Measurements from ENCODE around the gene PTPRK.

PTPRK gene

DNA sequence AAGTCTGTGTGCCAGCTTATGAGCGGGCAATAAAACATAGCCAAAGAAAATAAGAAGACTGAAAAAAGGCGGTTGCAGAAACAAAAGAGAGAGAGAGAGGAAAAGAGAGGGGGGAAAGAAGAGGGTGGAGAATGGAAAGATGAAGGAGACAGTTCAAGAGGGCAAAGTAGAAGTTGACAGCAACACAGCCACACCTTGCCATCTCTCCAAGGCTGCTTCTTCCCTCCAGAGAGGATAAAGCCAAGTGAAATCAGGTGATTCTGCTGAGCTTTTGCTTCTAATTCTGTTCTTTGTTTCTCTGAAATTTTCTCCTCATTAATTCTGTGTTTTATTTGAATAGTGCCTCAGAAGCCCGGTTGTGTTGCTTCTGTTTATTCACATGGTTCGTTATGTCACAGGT lies 48.5 kb downstream of the PTPRK start:
- TF ChIP-seq ZNF565 (CRISPR knock-in tag; conservative IDR thresholded peaks at IDR 0.05; ENCODE audit: low read depth), result no peak
- no peak for TF ChIP-seq ZNF70 (CRISPR knock-in tag; IDR thresholded peaks at IDR 0.05)
- TF ChIP-seq, protein P1, sequence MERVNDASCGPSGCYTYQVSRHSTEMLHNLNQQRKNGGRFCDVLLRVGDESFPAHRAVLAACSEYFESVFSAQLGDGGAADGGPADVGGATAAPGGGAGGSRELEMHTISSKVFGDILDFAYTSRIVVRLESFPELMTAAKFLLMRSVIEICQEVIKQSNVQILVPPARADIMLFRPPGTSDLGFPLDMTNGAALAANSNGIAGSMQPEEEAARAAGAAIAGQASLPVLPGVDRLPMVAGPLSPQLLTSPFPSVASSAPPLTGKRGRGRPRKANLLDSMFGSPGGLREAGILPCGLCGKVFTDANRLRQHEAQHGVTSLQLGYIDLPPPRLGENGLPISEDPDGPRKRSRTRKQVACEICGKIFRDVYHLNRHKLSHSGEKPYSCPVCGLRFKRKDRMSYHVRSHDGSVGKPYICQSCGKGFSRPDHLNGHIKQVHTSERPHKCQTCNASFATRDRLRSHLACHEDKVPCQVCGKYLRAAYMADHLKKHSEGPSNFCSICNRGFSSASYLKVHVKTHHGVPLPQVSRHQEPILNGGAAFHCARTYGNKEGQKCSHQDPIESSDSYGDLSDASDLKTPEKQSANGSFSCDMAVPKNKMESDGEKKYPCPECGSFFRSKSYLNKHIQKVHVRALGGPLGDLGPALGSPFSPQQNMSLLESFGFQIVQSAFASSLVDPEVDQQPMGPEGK (CRISPR knock-in tag; IDR thresholded peaks at IDR 0.05; ENCODE audit: borderline replicate concordance), result no peak
- TF ChIP-seq TOX (CRISPR knock-in tag; IDR thresholded peaks at IDR 0.05; ENCODE audit: borderline replicate concordance), result no peak
- TF ChIP-seq BACH2 (CRISPR knock-in tag; IDR thresholded peaks at IDR 0.05; ENCODE audit: borderline replicate concordance), result no peak
- no peak for TF ChIP-seq ZFP30 (CRISPR knock-in tag; IDR thresholded peaks at IDR 0.05)
- no peak for TF ChIP-seq ZFP3 (CRISPR knock-in tag; IDR thresholded peaks at IDR 0.05)
- no peak for TF ChIP-seq PPARA (CRISPR knock-in tag; IDR thresholded peaks at IDR 0.05; ENCODE audit: borderline replicate concordance)
- no peak for TF ChIP-seq ARNTL (CRISPR knock-in tag; IDR thresholded peaks at IDR 0.05; ENCODE audit: borderline replicate concordance, low read depth)
- TF ChIP-seq, protein P2, sequence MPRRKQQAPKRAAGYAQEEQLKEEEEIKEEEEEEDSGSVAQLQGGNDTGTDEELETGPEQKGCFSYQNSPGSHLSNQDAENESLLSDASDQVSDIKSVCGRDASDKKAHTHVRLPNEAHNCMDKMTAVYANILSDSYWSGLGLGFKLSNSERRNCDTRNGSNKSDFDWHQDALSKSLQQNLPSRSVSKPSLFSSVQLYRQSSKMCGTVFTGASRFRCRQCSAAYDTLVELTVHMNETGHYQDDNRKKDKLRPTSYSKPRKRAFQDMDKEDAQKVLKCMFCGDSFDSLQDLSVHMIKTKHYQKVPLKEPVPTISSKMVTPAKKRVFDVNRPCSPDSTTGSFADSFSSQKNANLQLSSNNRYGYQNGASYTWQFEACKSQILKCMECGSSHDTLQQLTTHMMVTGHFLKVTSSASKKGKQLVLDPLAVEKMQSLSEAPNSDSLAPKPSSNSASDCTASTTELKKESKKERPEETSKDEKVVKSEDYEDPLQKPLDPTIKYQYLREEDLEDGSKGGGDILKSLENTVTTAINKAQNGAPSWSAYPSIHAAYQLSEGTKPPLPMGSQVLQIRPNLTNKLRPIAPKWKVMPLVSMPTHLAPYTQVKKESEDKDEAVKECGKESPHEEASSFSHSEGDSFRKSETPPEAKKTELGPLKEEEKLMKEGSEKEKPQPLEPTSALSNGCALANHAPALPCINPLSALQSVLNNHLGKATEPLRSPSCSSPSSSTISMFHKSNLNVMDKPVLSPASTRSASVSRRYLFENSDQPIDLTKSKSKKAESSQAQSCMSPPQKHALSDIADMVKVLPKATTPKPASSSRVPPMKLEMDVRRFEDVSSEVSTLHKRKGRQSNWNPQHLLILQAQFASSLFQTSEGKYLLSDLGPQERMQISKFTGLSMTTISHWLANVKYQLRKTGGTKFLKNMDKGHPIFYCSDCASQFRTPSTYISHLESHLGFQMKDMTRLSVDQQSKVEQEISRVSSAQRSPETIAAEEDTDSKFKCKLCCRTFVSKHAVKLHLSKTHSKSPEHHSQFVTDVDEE (CRISPR knock-in tag; IDR thresholded peaks at IDR 0.05), result no peak
- no peak for TF ChIP-seq ZC3H10 (CRISPR knock-in tag; IDR thresholded peaks at IDR 0.05)
- no peak for TF ChIP-seq CSDC2 (CRISPR knock-in tag; IDR thresholded peaks at IDR 0.05)
- no peak for ATAC-seq

DNA sequence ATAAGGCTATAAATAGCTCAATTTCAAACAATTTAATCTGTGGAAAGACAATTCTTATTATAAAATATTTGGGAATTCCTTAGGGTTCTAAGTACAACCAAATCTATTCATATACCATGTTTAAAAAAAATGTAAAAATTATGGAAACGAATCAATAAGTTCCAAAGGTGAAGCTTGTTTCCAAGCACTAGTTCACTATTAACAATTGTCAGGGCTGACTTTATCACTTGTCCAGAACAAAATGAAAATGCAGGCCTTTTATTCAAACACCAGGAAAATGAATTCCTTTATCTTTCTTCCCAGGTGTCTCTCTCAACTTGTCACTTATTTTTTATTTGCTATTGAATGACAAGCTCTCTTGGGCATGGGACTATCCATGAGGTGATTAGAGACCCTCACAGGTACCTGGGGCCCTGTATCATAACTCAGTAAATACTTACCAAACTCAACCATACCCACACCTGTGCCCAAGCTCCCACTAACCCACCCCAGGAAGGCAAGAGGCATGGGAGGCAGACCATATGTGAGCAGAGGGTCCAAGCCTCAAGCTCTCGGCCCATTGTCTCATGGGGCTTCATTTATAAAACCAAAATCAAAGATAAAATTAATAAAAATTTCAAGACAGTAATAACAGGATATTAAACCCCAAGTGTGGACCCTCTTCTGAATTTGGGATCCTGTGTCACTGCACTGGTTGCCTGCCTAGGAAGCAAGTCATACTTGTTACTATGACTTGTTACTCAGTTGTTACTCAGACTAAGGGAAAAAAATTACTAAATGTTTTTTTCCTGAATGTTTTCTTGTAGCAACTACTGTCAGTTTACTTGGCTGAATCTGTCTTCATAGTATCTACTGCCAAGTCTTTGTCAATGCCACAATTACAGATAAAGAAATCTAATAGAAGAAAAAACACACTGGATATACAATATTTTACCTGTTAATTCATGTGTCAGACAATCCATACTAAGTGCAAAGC lies 54.7 kb downstream of the PTPRK start:
- TF ChIP-seq, protein P3, sequence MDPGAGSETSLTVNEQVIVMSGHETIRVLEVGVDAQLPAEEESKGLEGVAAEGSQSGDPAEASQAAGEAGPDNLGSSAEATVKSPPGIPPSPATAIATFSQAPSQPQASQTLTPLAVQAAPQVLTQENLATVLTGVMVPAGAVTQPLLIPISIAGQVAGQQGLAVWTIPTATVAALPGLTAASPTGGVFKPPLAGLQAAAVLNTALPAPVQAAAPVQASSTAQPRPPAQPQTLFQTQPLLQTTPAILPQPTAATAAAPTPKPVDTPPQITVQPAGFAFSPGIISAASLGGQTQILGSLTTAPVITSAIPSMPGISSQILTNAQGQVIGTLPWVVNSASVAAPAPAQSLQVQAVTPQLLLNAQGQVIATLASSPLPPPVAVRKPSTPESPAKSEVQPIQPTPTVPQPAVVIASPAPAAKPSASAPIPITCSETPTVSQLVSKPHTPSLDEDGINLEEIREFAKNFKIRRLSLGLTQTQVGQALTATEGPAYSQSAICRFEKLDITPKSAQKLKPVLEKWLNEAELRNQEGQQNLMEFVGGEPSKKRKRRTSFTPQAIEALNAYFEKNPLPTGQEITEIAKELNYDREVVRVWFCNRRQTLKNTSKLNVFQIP (CRISPR knock-in tag; IDR thresholded peaks at IDR 0.05; ENCODE audit: borderline replicate concordance, low read depth), result no peak
- no peak for TF ChIP-seq ZC3H10 (CRISPR knock-in tag; IDR thresholded peaks at IDR 0.05)
- ATAC-seq, result no peak

DNA sequence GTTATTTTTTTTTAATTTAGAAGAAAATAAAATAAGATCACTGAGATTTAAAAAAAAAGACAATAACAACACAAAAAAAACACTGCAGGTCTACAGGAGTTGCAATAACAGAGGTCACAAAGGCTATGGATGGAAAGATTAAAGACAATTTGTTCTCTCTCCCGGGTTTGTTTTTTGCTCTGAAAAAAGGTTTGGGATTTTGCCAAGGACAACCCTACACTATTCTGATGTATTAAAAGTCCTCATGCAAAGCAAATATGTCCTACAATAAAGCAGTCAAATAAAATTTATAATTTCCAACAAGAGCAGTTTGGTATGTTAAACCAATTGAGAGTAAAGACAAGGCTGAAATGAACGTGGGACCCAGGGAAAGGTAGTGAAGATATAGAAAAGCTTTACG lies 55.6 kb downstream of the PTPRK start:
- TF ChIP-seq TOX (CRISPR knock-in tag; IDR thresholded peaks at IDR 0.05; ENCODE audit: borderline replicate concordance), result no peak
- no peak for TF ChIP-seq ISL1 (CRISPR knock-in tag; IDR thresholded peaks at IDR 0.05)
- no peak for TF ChIP-seq OSR1 (CRISPR knock-in tag; IDR thresholded peaks at IDR 0.05)
- no peak for TF ChIP-seq BACH2 (CRISPR knock-in tag; IDR thresholded peaks at IDR 0.05; ENCODE audit: borderline replicate concordance)
- no peak for TF ChIP-seq ZFP3 (CRISPR knock-in tag; IDR thresholded peaks at IDR 0.05)
- TF ChIP-seq ZNF565 (CRISPR knock-in tag; conservative IDR thresholded peaks at IDR 0.05; ENCODE audit: low read depth), result no peak
- TF ChIP-seq, protein P1 (CRISPR knock-in tag; IDR thresholded peaks at IDR 0.05; ENCODE audit: borderline replicate concordance), result no peak
- no peak for TF ChIP-seq PPARA (CRISPR knock-in tag; IDR thresholded peaks at IDR 0.05; ENCODE audit: borderline replicate concordance)
- no peak for TF ChIP-seq ZFP30 (CRISPR knock-in tag; IDR thresholded peaks at IDR 0.05)
- no peak for TF ChIP-seq ARNTL (CRISPR knock-in tag; IDR thresholded peaks at IDR 0.05; ENCODE audit: borderline replicate concordance, low read depth)
- ATAC-seq, result no peak

DNA sequence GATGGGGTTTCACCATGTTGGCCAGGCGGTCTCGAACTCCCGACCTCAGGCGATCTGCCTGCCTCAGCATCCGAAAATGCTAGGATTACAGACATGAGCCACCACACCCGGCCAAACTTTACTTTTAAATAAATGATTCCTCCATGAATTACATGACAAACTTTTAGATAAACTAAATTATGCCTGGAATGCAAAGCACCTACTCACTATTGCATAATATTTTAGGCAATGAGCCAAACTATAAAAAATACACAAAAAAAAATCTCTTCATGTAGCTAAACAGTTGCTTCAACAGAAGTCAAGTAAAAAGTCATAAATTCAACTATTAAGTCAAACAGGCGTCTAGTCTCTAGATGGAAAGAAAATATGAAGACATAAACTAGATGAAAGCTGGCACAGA lies 56.5 kb downstream of the PTPRK start:
- ATAC-seq, result no peak
- TF ChIP-seq ISL1 (CRISPR knock-in tag; IDR thresholded peaks at IDR 0.05), result no peak; the same call in 1 of the 2 replicates
- TF ChIP-seq PPARA (CRISPR knock-in tag; IDR thresholded peaks at IDR 0.05; ENCODE audit: borderline replicate concordance), result no peak
- TF ChIP-seq ZNF565 (CRISPR knock-in tag; conservative IDR thresholded peaks at IDR 0.05; ENCODE audit: low read depth), result no peak
- no peak for TF ChIP-seq ZC3H10 (CRISPR knock-in tag; IDR thresholded peaks at IDR 0.05)
- TF ChIP-seq ARNTL (CRISPR knock-in tag; IDR thresholded peaks at IDR 0.05; ENCODE audit: borderline replicate concordance, low read depth), result no peak
- TF ChIP-seq, protein P4, sequence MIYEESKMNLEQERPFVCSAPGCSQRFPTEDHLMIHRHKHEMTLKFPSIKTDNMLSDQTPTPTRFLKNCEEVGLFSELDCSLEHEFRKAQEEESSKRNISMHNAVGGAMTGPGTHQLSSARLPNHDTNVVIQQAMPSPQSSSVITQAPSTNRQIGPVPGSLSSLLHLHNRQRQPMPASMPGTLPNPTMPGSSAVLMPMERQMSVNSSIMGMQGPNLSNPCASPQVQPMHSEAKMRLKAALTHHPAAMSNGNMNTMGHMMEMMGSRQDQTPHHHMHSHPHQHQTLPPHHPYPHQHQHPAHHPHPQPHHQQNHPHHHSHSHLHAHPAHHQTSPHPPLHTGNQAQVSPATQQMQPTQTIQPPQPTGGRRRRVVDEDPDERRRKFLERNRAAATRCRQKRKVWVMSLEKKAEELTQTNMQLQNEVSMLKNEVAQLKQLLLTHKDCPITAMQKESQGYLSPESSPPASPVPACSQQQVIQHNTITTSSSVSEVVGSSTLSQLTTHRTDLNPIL (CRISPR knock-in tag; IDR thresholded peaks at IDR 0.05; ENCODE audit: low read depth), result no peak
- TF ChIP-seq CSDC2 (CRISPR knock-in tag; IDR thresholded peaks at IDR 0.05), result no peak
- no peak for TF ChIP-seq ZNF70 (CRISPR knock-in tag; IDR thresholded peaks at IDR 0.05)
- no peak for TF ChIP-seq BACH2 (CRISPR knock-in tag; IDR thresholded peaks at IDR 0.05; ENCODE audit: borderline replicate concordance)
- TF ChIP-seq ZFP3 (CRISPR knock-in tag; IDR thresholded peaks at IDR 0.05), result no peak
- TF ChIP-seq, protein P2 (CRISPR knock-in tag; IDR thresholded peaks at IDR 0.05), result no peak
- no peak for TF ChIP-seq ZFP30 (CRISPR knock-in tag; IDR thresholded peaks at IDR 0.05)
- TF ChIP-seq TCF4 (CRISPR knock-in tag; IDR thresholded peaks at IDR 0.05; ENCODE audit: borderline replicate concordance), result no peak
- no peak for TF ChIP-seq ZNF8 (CRISPR knock-in tag; IDR thresholded peaks at IDR 0.05)
- TF ChIP-seq SNAI2 (CRISPR knock-in tag; IDR thresholded peaks at IDR 0.05), result no peak

All from SK-N-SH treated with all-trans-retinoic acid at 6 μM for 48 hours (cell line).